Measurements from ENCODE around the gene HAAO. TPM values are rescaled to one million over a fixed set of nuclear protein-coding genes. Genes with fewer than 3 reads are reported as not detected.

Gene HAAO
- total and polyA plus RNA-seq, 2 experiments from 2014 or later, result 2.6 to 3.2 TPM

DNA sequence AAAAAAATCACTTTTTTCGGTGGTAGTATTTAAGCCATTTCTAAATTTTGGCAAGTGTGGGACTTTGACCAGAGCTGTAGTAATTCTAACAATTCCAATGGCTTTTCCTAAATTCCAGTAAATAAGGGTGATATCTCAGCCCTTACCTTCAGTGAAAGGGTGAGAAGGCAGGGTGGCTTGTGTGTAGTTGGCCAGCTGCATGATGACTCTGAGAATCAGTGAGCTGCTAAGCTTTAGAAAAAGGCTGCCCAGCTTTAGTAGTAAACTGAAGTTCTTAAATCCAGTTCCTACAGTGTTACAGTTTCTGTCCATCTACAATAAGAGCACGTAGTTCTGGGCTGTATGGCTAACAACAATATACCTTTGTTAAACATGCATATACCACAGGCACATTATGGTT, 70.5 kb downstream of the HAAO start (continued):
- TF ChIP-seq ZNF331 (CRISPR knock-in tag; IDR thresholded peaks at IDR 0.05; ENCODE audit: low read depth) (no peak), JUNB (IDR thresholded peaks at IDR 0.05; ENCODE audit: unreplicated experiment) (no peak)

Other genes with a start within 250 kb of the HAAO start
- gene MTA3, start 224.0 kb downstream of the HAAO start, total RNA-seq (2014; rRNA removed; shearing (Covaris generic)), result 145 and 162 TPM in 2 replicates
- 202 and 208 TPM in 2 replicates for gene MTA3, start 224.0 kb downstream of the HAAO start, polyA plus RNA-seq (2016; fragmentation: Nextera tagmentation; extraction: Ambion mirVana)
- 0.31 and 0.69 TPM in 2 replicates for gene OXER1, start 28.4 kb downstream of the HAAO start, total RNA-seq (2014; rRNA removed; shearing (Covaris generic))
- gene OXER1, start 28.4 kb downstream of the HAAO start, polyA plus RNA-seq (2016; fragmentation: Nextera tagmentation; extraction: Ambion mirVana), result 1.2 and 1.5 TPM in 2 replicates